Adrenal gland (tissue), 12 donors: ENCODE data around the gene PEX10. TPM values are rescaled to one million over a fixed set of nuclear protein-coding genes. Genes with fewer than 3 reads are reported as not detected.

ENCODE experiments used
- DNase-seq, 7 donors: peaks; one replicate each; pipeline ENCODE4 v3.0.0-alpha.2; 2019 to 2020
- H3K27ac ChIP-seq, 5 donors: fragments of 200-600 bp; sonication (generic) in 4 of 5; 1 replicate in 3 of 5; 2 replicates in 2 of 5; pipeline versions ENCODE4 v1.5.1 to v1.8.0; 2016 to 2020; ENCODE audit warnings: mild to moderate bottlenecking in 1 of 5
- H3K27me3 ChIP-seq: fragments of 200-600 bp; 2 replicates; pipeline ENCODE4 v1.8.0; 2021
- H3K36me3 ChIP-seq, 2 donors: fragments of 200-600 bp; replicated peaks in 1 of 2; 1 replicate in 1 of 2; 2 replicates in 1 of 2; pipeline versions ENCODE4 v1.5.1 to v1.8.0; 2018 to 2022
- H3K4me1 ChIP-seq, 2 donors: fragments of 200-600 bp; replicated peaks in 1 of 2; 1 replicate in 1 of 2; 2 replicates in 1 of 2; pipeline versions ENCODE4 v1.5.1 to v1.8.0; 2018 to 2021
- H3K4me3 ChIP-seq, 4 donors: fragments of 200-600 bp; sonication (generic) in 3 of 4; one replicate each; pipeline ENCODE4 v1.5.1; 2016 to 2018
- H3K9me3 ChIP-seq, 3 donors: fragments of 200-600 bp; sonication (generic) in 1 of 3; replicated peaks in 1 of 3; 1 replicate in 2 of 3; 2 replicates in 1 of 3; pipeline versions ENCODE4 v1.5.1 to v1.8.0; 2016 to 2021
- CTCF ChIP-seq, 6 experiments: fragments of 450-650 bp in 4 of 6; fragments of 200-600 bp in 2 of 6; sonication (generic) in 1 of 6; IDR thresholded peaks; 1 replicate in 5 of 6; 2 replicates in 1 of 6; pipeline versions ENCODE4 v1.5.1 to v1.8.0; 2016 to 2021; ENCODE audit warnings: antibody characterized with exemption in 6 of 6, mild to moderate bottlenecking in 2 of 6, moderate library complexity in 1 of 6
- POLR2A ChIP-seq, 2 donors: fragments of 450-650 bp; IDR thresholded peaks; one replicate each; pipeline ENCODE4 v1.6.1; 2017; ENCODE audit warnings: antibody characterized with exemption in 2 of 2, mild to moderate bottlenecking in 2 of 2, moderate library complexity in 1 of 2
- WGBS, 4 donors: extraction: QIAGEN DNeasy Blood & Tissue Kit in 2 of 4; methylation state at CpG; one replicate each; pipeline versions ENCODE4 v1.1.5 to v1.1.7; 2013 to 2017; 5-methylcytosine and 5-hydroxymethylcytosine counted together
- intact Hi-C, 2 donors: fragments of 100-400 bp; cut with DNase I; formaldehyde crosslinking; loops; one replicate each; pipeline versions ENCODE4 v1.14.1 to v1.15.0; 2022 to 2023
- polyA plus RNA-seq, 3 donors: library from polyadenylated mRNA; stranded (reverse); fragments of 200-250 nt in 2 of 3; fragments of 350-450 nt in 1 of 3; fragmentation: Illumina TruSeq in 1 of 3; extraction: RNeasy Lipid Tissue Mini Kit (QIAGEN cat#74804) in 1 of 3; gene quantifications; one replicate each; pipeline ENCODE4 v1.2.3, GENCODE V29; 2013 to 2014
- total RNA-seq, 9 donors: library from RNA; depleted of rRNA in 4 of 9; stranded (reverse); fragments of >200 nt in 4 of 9; fragments of 120-200 nt in 1 of 9; fragmentation: NEBNext Ultra II Directional in 1 of 9; extraction: Animal tissue kit (Norgen Biotek cat#: 25700) in 1 of 9; gene quantifications; one replicate each; pipeline versions ENCODE4 v1.1.0 to v1.2.4, GENCODE V29; 2013 to 2023
- donor health status: healthy with polysubstance abuse.
- donor health status: Bipolar disorder and iron deficiency.
- donor health status: DM: yes; HTN: yes; CAD: no.
- donor health status: DM: no; HTN: no; CAD: no.
- donor health status: DM: no; HTN: no; CAD: no.
- donor health status: DM: yes; HTN: yes; CAD: no.

Gene PEX10
- total and polyA plus RNA-seq, 12 donors: 25.3 to 81.5 (median 44.7) TPM

DNA sequence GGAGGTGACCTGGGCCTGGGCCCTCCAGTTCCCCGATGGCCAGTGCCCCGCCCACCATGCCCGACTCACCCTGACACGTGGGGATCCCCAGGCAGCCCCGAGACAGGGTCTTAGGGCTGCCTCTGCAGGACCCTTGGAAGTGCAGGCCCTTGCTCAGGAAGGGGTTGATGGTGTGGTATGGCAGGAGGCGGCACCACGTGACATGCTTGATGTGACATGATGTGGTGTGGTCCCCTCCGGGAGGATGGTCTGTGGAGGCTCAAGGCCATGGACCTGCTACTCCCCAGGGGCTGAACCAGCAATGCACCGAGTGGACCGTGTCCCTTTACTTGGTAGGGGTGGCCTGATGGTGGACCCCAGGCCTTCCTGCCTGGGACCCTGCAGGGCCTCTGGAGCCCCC lies 41.9 kb upstream of the PEX10 start:
- no peaks in the 10 kb centered on the region for H3K4me1 ChIP-seq
- DNase-seq: no peak
- H3K4me3 ChIP-seq: no peak overlapping the region
- no peaks in the 10 kb centered on the region for H3K36me3 ChIP-seq
- no peak overlapping the region for H3K27ac ChIP-seq
- H3K27me3 ChIP-seq: peaks cover 21% of the 10 kb centered on the region
- 60 to 82% (median 78%) methylated on average over 2 to 10 of the region's 10 CpGs for WGBS, 4 donors
- intact Hi-C loops: no loop called here
- no peaks in the 10 kb centered on the region for H3K9me3 ChIP-seq
- TF ChIP-seq CTCF (IDR thresholded peaks at IDR 0.05): no peak
- no peak for TF ChIP-seq POLR2A (IDR thresholded peaks at IDR 0.05)

DNA sequence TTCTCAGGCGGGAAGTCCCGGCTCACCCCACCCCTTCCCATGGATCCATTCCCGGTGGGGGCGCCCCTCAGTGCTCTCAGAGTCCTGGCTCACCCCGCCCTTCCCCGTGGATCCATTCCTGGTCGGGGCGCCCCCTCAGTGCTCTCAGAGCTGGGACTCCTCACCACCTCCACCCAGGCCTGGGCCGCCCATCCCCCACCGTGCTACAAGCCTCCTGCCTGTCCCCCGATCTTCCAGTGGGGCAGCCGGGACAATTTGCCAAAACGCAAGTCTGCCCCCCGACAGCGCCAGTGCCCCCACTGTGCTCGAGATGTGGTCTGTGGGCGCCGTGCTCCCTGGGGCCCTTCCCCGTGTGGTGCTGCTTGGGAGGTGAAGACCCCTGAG lies 40.6 kb upstream of the PEX10 start:
- intact Hi-C loops: no loop called here
- WGBS, 4 donors: 71 to 75% (median 71%) methylated on average over 7 to 19 of the region's 19 CpGs
- H3K4me1 ChIP-seq: no peaks in the 10 kb centered on the region
- TF ChIP-seq CTCF (IDR thresholded peaks at IDR 0.05): no peak
- no peak for TF ChIP-seq POLR2A (IDR thresholded peaks at IDR 0.05)
- no peaks in the 10 kb centered on the region for H3K36me3 ChIP-seq
- H3K27me3 ChIP-seq: peaks cover 21% of the 10 kb centered on the region
- no peaks in the 10 kb centered on the region for H3K9me3 ChIP-seq
- H3K4me3 ChIP-seq: no peak overlapping the region
- no peak for DNase-seq
- no peak overlapping the region for H3K27ac ChIP-seq

DNA sequence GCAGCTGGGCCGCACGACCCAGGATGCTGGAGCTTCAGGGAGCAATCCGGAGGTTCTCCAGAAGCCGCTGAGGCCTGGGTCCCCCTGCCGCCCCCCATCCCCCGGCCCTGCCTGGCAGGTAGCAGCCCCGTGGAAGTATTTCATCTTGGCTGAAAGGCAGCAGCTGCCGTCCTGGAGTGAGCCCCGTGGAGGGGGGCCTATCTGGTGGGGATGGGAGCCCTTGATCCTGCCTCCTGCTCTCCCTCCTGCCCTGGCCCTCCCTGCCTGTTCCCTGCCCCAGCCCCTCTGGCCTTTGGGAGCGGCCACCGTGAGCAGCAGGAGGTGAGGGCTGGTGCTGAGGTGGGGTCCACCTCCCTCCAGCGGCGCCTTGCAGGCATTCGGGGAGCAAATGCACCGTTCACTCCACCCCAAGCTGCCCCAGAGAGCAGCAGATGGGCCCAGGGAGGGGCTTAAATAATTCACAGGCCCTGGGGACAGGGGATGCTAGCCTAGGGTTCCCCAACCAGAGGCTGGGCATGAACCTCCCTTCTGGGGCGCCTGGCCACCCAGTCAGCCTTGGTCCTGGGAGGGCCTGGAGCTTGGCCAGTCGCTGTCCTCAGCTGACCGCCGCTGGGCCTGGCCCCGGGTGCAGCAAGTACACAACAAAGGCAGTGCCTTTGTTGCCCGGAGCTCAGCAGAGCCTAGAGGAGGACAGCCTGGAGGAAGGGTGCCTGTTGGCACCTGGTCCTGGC lies 40.0 kb upstream of the PEX10 start:
- DNase-seq: peak in 1 of 7 donors; percentile 37
- no peak overlapping the region for H3K4me3 ChIP-seq
- no peaks in the 10 kb centered on the region for H3K36me3 ChIP-seq
- no peaks in the 10 kb centered on the region for H3K4me1 ChIP-seq
- WGBS, 4 donors: 49 to 78% (median 55%) methylated on average over 8 to 21 of the region's 21 CpGs
- H3K9me3 ChIP-seq: no peaks in the 10 kb centered on the region
- intact Hi-C loops: no loop called here
- no peak for TF ChIP-seq CTCF (IDR thresholded peaks at IDR 0.05)
- TF ChIP-seq POLR2A (IDR thresholded peaks at IDR 0.05): no peak
- no peak overlapping the region for H3K27ac ChIP-seq
- H3K27me3 ChIP-seq: peaks cover 21% of the 10 kb centered on the region

DNA sequence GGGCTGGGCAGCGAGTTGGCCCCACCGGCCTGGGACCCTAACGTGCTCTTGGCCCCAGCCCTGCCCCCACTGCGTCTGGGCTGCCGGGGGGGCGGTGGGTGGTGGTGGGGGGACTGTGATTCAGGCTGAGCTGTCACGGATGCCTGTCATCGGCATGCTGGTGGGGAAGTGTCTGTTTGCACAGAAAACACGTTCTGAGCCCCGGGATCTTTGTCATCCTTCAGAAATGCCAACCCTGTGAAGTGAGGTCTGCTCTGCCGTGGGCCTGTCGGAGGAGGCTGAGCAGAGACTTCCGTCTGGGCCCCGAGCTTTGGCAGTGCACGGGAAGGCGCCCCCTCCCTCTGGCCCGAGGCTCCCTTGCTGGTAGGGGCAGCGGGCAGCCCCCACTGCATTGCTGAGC lies 39.4 kb upstream of the PEX10 start:
- no peak for TF ChIP-seq POLR2A (IDR thresholded peaks at IDR 0.05)
- no peak for TF ChIP-seq CTCF (IDR thresholded peaks at IDR 0.05)
- no peak overlapping the region for H3K4me3 ChIP-seq
- H3K36me3 ChIP-seq: no peaks in the 10 kb centered on the region
- H3K9me3 ChIP-seq: no peaks in the 10 kb centered on the region
- no peak overlapping the region for H3K27ac ChIP-seq
- 10 to 40% (median 29%) methylated on average over 4 to 18 of the region's 18 CpGs for WGBS, 4 donors
- no peak for DNase-seq
- peaks cover 21% of the 10 kb centered on the region for H3K27me3 ChIP-seq
- intact Hi-C loops: no loop called here
- no peaks in the 10 kb centered on the region for H3K4me1 ChIP-seq
